Measurements from ENCODE around the gene BBS1.

Gene BBS1

GRCh38 chr11:66505276-66505816 lies 5.1 kb upstream of the BBS1 start:
- WGBS = 97% methylated on average over 1 of the region's 1 CpG
- no peak overlapping the region for H3K18ac ChIP-seq (ENCODE audit: low read depth in 1 of 2, low read length in 2 of 2)
- no peak overlapping the region for H3K27ac ChIP-seq (ENCODE audit: low read length, poor library complexity, severe bottlenecking)
- no peak overlapping the region for H3K4ac ChIP-seq (ENCODE audit: low read depth in 1 of 2, low read length in 2 of 2)
- H3K79me1 ChIP-seq (replicated peaks; ENCODE audit: low read length, poor library complexity, severe bottlenecking) = no peaks in the 10 kb centered on the region
- DNase-seq = no peak
- H2BK120ac ChIP-seq (ENCODE audit: low read depth, low read length) = no peak overlapping the region
- no peak overlapping the region for H2BK15ac ChIP-seq (ENCODE audit: low read depth, poor library complexity, severe bottlenecking)
- no peak overlapping the region for H3K4me3 ChIP-seq (ENCODE audit: insufficient read depth in 1 of 2, low read depth in 1 of 2, low read length in 2 of 2)
- no peak overlapping the region for H2AFZ ChIP-seq (ENCODE audit: low read depth, low read length)
- no peak overlapping the region for H3K14ac ChIP-seq (ENCODE audit: low read length in 2 of 2)
- no peaks in the 10 kb centered on the region for H3K27me3 ChIP-seq (ENCODE audit: control insufficient read depth in 1 of 2, insufficient read depth in 1 of 2, low read length in 2 of 2)
- H3K4me2 ChIP-seq (ENCODE audit: low read length, poor library complexity, severe bottlenecking) = no peak overlapping the region
- no peaks in the 10 kb centered on the region for H3K4me1 ChIP-seq (ENCODE audit: control insufficient read depth, insufficient read depth, low read depth, low read length)
- no peak overlapping the region for H2BK5ac ChIP-seq (ENCODE audit: low read depth, low read length, poor library complexity, severe bottlenecking)
- no peak overlapping the region for H3K23ac ChIP-seq (ENCODE audit: low read length in 2 of 2)
- no peak overlapping the region for H2BK12ac ChIP-seq (ENCODE audit: low read length in 2 of 2)
- no peak overlapping the region for H4K91ac ChIP-seq (ENCODE audit: low read length)
- no peak overlapping the region for H4K8ac ChIP-seq (ENCODE audit: low read length)
- H3K9me3 ChIP-seq (ENCODE audit: control insufficient read depth, low read length) = no peaks in the 10 kb centered on the region
- H2AK5ac ChIP-seq (ENCODE audit: low read length, severe bottlenecking) = no peak overlapping the region
- peaks cover 32 to 40% of the 10 kb centered on the region in 2 experiments for H3K36me3 ChIP-seq (ENCODE audit: control insufficient read depth in 1 of 2, insufficient read depth in 2 of 2, low read depth in 1 of 2, low read length in 2 of 2)
- H3K9ac ChIP-seq (ENCODE audit: low read length) = no peak overlapping the region

DNA sequence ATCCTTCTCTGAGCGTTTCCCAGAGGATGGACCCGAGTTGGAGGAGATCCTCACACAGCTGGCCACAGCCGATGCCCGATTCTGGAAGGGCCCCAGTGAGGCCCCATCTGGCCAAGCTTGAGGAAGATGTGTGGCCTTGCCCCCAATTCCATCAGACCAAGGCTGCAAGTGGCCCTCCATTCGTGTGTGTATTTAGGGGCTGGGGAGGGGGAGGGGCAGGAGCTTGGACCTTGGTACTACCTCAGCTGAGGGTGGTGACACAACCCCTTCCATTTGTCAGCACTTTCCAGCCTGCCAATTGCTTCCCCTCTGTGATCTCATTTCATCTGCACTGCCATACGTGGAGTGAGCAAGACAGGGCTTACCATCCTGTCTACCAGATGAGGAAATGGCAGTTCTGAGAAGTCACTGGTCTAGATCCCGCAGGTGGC lies 1.3 kb upstream of the BBS1 start:
- H2AK5ac ChIP-seq (ENCODE audit: low read length, severe bottlenecking) = no peak overlapping the region
- 86% methylated on average over 6 of the region's 7 CpGs for WGBS
- H3K4me2 ChIP-seq (ENCODE audit: low read length, poor library complexity, severe bottlenecking) = no peak overlapping the region
- no peak overlapping the region for H2BK120ac ChIP-seq (ENCODE audit: low read depth, low read length)
- H3K14ac ChIP-seq (ENCODE audit: low read length in 2 of 2) = no peak overlapping the region
- peaks cover 38 to 42% of the 10 kb centered on the region in 2 experiments for H3K36me3 ChIP-seq (ENCODE audit: control insufficient read depth in 1 of 2, insufficient read depth in 2 of 2, low read depth in 1 of 2, low read length in 2 of 2)
- no peak overlapping the region for H4K91ac ChIP-seq (ENCODE audit: low read length)
- H3K9ac ChIP-seq (ENCODE audit: low read length) = no peak overlapping the region
- no peak overlapping the region for H4K8ac ChIP-seq (ENCODE audit: low read length)
- H3K4me1 ChIP-seq (ENCODE audit: control insufficient read depth, insufficient read depth, low read depth, low read length) = peaks cover 2% of the 10 kb centered on the region
- H3K23ac ChIP-seq (ENCODE audit: low read length in 2 of 2) = no peak overlapping the region
- H3K27me3 ChIP-seq (ENCODE audit: control insufficient read depth in 1 of 2, insufficient read depth in 1 of 2, low read length in 2 of 2) = no peaks in the 10 kb centered on the region
- H3K9me3 ChIP-seq (ENCODE audit: control insufficient read depth, low read length) = no peaks in the 10 kb centered on the region
- H3K79me1 ChIP-seq (replicated peaks; ENCODE audit: low read length, poor library complexity, severe bottlenecking) = peaks cover 15% of the 10 kb centered on the region
- no peak overlapping the region for H3K4ac ChIP-seq (ENCODE audit: low read depth in 1 of 2, low read length in 2 of 2)
- H2BK5ac ChIP-seq (ENCODE audit: low read depth, low read length, poor library complexity, severe bottlenecking) = no peak overlapping the region
- H3K18ac ChIP-seq (ENCODE audit: low read depth in 1 of 2, low read length in 2 of 2) = no peak overlapping the region
- H3K4me3 ChIP-seq (ENCODE audit: insufficient read depth in 1 of 2, low read depth in 1 of 2, low read length in 2 of 2) = no peak overlapping the region
- no peak overlapping the region for H2AFZ ChIP-seq (ENCODE audit: low read depth, low read length)
- no peak for DNase-seq
- no peak overlapping the region for H2BK12ac ChIP-seq (ENCODE audit: low read length in 2 of 2)
- no peak overlapping the region for H2BK15ac ChIP-seq (ENCODE audit: low read depth, poor library complexity, severe bottlenecking)
- H3K27ac ChIP-seq (ENCODE audit: low read length, poor library complexity, severe bottlenecking) = no peak overlapping the region

DNA sequence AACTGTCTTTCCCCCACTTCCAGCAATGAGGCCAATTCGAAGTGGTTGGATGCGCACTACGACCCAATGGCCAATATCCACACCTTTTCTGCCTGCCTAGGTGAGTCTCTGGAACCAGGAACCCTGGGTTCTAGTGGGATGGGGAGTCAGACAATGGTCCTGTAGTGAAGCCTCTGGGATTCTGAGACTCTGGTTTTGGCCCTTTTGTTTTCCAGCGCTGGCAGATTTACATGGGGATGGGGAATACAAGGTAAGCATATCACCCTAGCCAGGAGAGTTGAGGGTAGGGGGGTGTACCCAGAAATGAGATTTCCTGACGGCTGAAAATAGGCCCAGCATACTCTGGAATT lies 530 bp downstream of the BBS1 start:
- peaks cover 18% of the 10 kb centered on the region for H3K79me1 ChIP-seq (replicated peaks; ENCODE audit: low read length, poor library complexity, severe bottlenecking)
- H3K4me2 ChIP-seq (ENCODE audit: low read length, poor library complexity, severe bottlenecking) = peak overlapping the region; percentile 98
- peaks cover 3% of the 10 kb centered on the region for H3K4me1 ChIP-seq (ENCODE audit: control insufficient read depth, insufficient read depth, low read depth, low read length)
- H3K9ac ChIP-seq (ENCODE audit: low read length) = peak overlapping the region; percentile 95
- peaks cover 44 to 46% of the 10 kb centered on the region in 2 experiments for H3K36me3 ChIP-seq (ENCODE audit: control insufficient read depth in 1 of 2, insufficient read depth in 2 of 2, low read depth in 1 of 2, low read length in 2 of 2)
- no peak overlapping the region for H2BK12ac ChIP-seq (ENCODE audit: low read length in 2 of 2)
- peak overlapping the region; percentile 47 for H2AK5ac ChIP-seq (ENCODE audit: low read length, severe bottlenecking)
- no peak overlapping the region for H4K8ac ChIP-seq (ENCODE audit: low read length)
- WGBS = 0% methylated on average over 1 of the region's 5 CpGs
- H2AFZ ChIP-seq (ENCODE audit: low read depth, low read length) = peak overlapping the region; percentile 2
- no peak overlapping the region for H4K91ac ChIP-seq (ENCODE audit: low read length)
- H3K4ac ChIP-seq (ENCODE audit: low read depth in 1 of 2, low read length in 2 of 2) = peak overlapping the region; percentile 57 to 64
- DNase-seq = no peak
- H3K27me3 ChIP-seq (ENCODE audit: control insufficient read depth in 1 of 2, insufficient read depth in 1 of 2, low read length in 2 of 2) = no peaks in the 10 kb centered on the region
- no peak overlapping the region for H3K23ac ChIP-seq (ENCODE audit: low read length in 2 of 2)
- peak overlapping the region; percentile 67 to 98 for H3K4me3 ChIP-seq (ENCODE audit: insufficient read depth in 1 of 2, low read depth in 1 of 2, low read length in 2 of 2)
- H3K9me3 ChIP-seq (ENCODE audit: control insufficient read depth, low read length) = no peaks in the 10 kb centered on the region
- no peak overlapping the region for H3K14ac ChIP-seq (ENCODE audit: low read length in 2 of 2)
- peak overlapping the region in 1 of 2 experiments; percentile 50 for H3K18ac ChIP-seq (ENCODE audit: low read depth in 1 of 2, low read length in 2 of 2)
- no peak overlapping the region for H3K27ac ChIP-seq (ENCODE audit: low read length, poor library complexity, severe bottlenecking)
- H2BK120ac ChIP-seq (ENCODE audit: low read depth, low read length) = no peak overlapping the region
- H2BK5ac ChIP-seq (ENCODE audit: low read depth, low read length, poor library complexity, severe bottlenecking) = peak overlapping the region; percentile 14
- H2BK15ac ChIP-seq (ENCODE audit: low read depth, poor library complexity, severe bottlenecking) = no peak overlapping the region

DNA sequence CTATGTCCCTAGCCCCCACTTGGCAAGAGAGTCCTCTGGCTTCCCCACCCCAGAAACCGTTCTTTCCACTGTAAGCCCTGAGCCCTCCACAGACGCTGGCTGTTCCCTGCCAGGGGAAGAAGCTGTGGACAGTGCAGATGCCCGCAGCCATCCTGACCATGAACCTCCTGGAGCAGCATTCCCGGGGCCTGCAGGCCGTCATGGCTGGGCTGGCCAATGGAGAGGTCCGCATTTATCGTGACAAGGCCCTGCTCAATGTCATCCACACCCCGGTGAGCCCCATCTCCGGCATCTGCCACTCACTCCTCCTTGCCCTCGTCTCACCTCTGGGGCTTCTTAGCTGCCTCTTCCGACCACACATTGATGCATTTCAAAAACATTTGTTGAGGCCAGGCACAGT lies 13.2 kb downstream of the BBS1 start:
- no peak overlapping the region for H3K27ac ChIP-seq (ENCODE audit: low read length, poor library complexity, severe bottlenecking)
- no peaks in the 10 kb centered on the region for H3K9me3 ChIP-seq (ENCODE audit: control insufficient read depth, low read length)
- H3K27me3 ChIP-seq (ENCODE audit: control insufficient read depth in 1 of 2, insufficient read depth in 1 of 2, low read length in 2 of 2) = no peaks in the 10 kb centered on the region
- H4K91ac ChIP-seq (ENCODE audit: low read length) = no peak overlapping the region
- no peaks in the 10 kb centered on the region for H3K4me1 ChIP-seq (ENCODE audit: control insufficient read depth, insufficient read depth, low read depth, low read length)
- no peak overlapping the region for H2BK15ac ChIP-seq (ENCODE audit: low read depth, poor library complexity, severe bottlenecking)
- no peak overlapping the region for H3K4ac ChIP-seq (ENCODE audit: low read depth in 1 of 2, low read length in 2 of 2)
- H2BK5ac ChIP-seq (ENCODE audit: low read depth, low read length, poor library complexity, severe bottlenecking) = no peak overlapping the region
- no peak overlapping the region for H3K4me3 ChIP-seq (ENCODE audit: insufficient read depth in 1 of 2, low read depth in 1 of 2, low read length in 2 of 2)
- H2AFZ ChIP-seq (ENCODE audit: low read depth, low read length) = no peak overlapping the region
- H3K79me1 ChIP-seq (replicated peaks; ENCODE audit: low read length, poor library complexity, severe bottlenecking) = peaks cover 2% of the 10 kb centered on the region
- no peak overlapping the region for H2BK12ac ChIP-seq (ENCODE audit: low read length in 2 of 2)
- H2AK5ac ChIP-seq (ENCODE audit: low read length, severe bottlenecking) = no peak overlapping the region
- H3K9ac ChIP-seq (ENCODE audit: low read length) = no peak overlapping the region
- H3K36me3 ChIP-seq (ENCODE audit: control insufficient read depth in 1 of 2, insufficient read depth in 2 of 2, low read depth in 1 of 2, low read length in 2 of 2) = peaks cover 42 to 58% of the 10 kb centered on the region in 2 experiments
- H3K14ac ChIP-seq (ENCODE audit: low read length in 2 of 2) = no peak overlapping the region
- H3K18ac ChIP-seq (ENCODE audit: low read depth in 1 of 2, low read length in 2 of 2) = no peak overlapping the region
- no peak overlapping the region for H3K23ac ChIP-seq (ENCODE audit: low read length in 2 of 2)
- no peak overlapping the region for H2BK120ac ChIP-seq (ENCODE audit: low read depth, low read length)
- H4K8ac ChIP-seq (ENCODE audit: low read length) = no peak overlapping the region
- WGBS = 96% methylated on average over 11 of the region's 11 CpGs
- DNase-seq = no peak
- no peak overlapping the region for H3K4me2 ChIP-seq (ENCODE audit: low read length, poor library complexity, severe bottlenecking)

All from mesenchymal stem cell (in vitro differentiated cells and primary cell).